Mucosa of descending colon (tissue), 3 donors: Measurements from ENCODE around the gene ARHGAP6. TPM values are rescaled to one million over a fixed set of nuclear protein-coding genes. Genes with fewer than 3 reads are reported as not detected.

ENCODE experiments used
- ATAC-seq: fragments of 200-7000 bp; cut with Tn5 transposase; one replicate; pipeline ENCODE4 v1.9.1; 2020; ENCODE audit warnings: mild to moderate bottlenecking, moderate library complexity
- DNase-seq, 3 donors: peaks; one replicate each; pipeline ENCODE4 v3.0.0-alpha.2; 2020
- H3K36me3 ChIP-seq: fragments of 200-600 bp; one replicate; pipeline ENCODE4 v1.8.0; 2021; ENCODE audit warnings: low read depth, mild to moderate bottlenecking
- H3K4me1 ChIP-seq: fragments of 200-600 bp; one replicate; pipeline ENCODE4 v1.8.0; 2021; ENCODE audit warnings: low read depth, mild to moderate bottlenecking
- H3K4me3 ChIP-seq: fragments of 200-600 bp; one replicate; pipeline ENCODE4 v1.8.0; 2021; ENCODE audit warnings: mild to moderate bottlenecking
- H3K9me3 ChIP-seq: fragments of 200-600 bp; one replicate; pipeline ENCODE4 v1.8.0; 2021; ENCODE audit warnings: mild to moderate bottlenecking
- CTCF ChIP-seq: fragments of 200-600 bp; IDR thresholded peaks from one replicate; pipeline ENCODE4 v1.8.0; 2022; ENCODE audit warnings: antibody characterized with exemption, mild to moderate bottlenecking
- intact Hi-C, 2 donors: fragments of 100-400 bp; cut with DNase I in 1 of 2; cut with micrococcal nuclease in 1 of 2; formaldehyde crosslinking; loops; one replicate each; pipeline versions ENCODE4 v1.11.0 to v1.11.1; 2022; cut with DNase I, micrococcal nuclease
- total RNA-seq, 3 donors: library from RNA; stranded (reverse); fragmentation: NEBNext Ultra II Directional in 2 of 3; extraction: Animal tissue kit (Norgen Biotek cat#: 25700) in 2 of 3; gene quantifications; one replicate each; pipeline versions ENCODE4 v1.2.1 to v1.2.4, GENCODE V29; 2021 to 2023
- donor health status: DM: no; HTN: no; CAD: no; lungs with moderate emphysema.
- donor health status: DM: no; HTN: no; CAD: no.
- donor health status: DM: no; HTN: yes; CAD: no.

Gene ARHGAP6
- total RNA-seq, 3 donors from 2014 or later = 2.2 to 41.5 (median 4.4) TPM

GRCh38 chrX:11386001-11386523 lies 279.7 kb downstream of the ARHGAP6 start:
- peak in 1 of 3 donors; percentile 21 for DNase-seq
- Histone ChIP-seq H3K9me3 (no peaks in the 10 kb centered on the region), H3K4me3 (no peak overlapping the region), H3K4me1 (no peaks in the 10 kb centered on the region), H3K36me3 (no peaks in the 10 kb centered on the region)
- no peak for TF ChIP-seq CTCF
- ATAC-seq = peak; percentile 32
- intact Hi-C loops = no loop called here

GRCh38 chrX:11382930-11383329 lies 282.8 kb downstream of the ARHGAP6 start:
- no peak for DNase-seq
- no peak for ATAC-seq
- Histone ChIP-seq H3K36me3 (no peaks in the 10 kb centered on the region), H3K4me1 (no peaks in the 10 kb centered on the region), H3K9me3 (no peaks in the 10 kb centered on the region), H3K4me3 (no peak overlapping the region)
- no peak for TF ChIP-seq CTCF
- intact Hi-C loops = no loop called here

- intact Hi-C loops = no loop called here
- Histone ChIP-seq H3K4me3 (no peak overlapping the region), H3K9me3 (no peaks in the 10 kb centered on the region), H3K4me1 (no peaks in the 10 kb centered on the region), H3K36me3 (no peaks in the 10 kb centered on the region)
- peak; percentile 11 for TF ChIP-seq CTCF
- peak; percentile 74 for ATAC-seq
- peak in 1 of 3 donors; percentile 46 for DNase-seq
These were observed 284.3 kb downstream of the ARHGAP6 start for GRCh38 chrX:11381464-11381863.

- Histone ChIP-seq H3K4me1 (no peaks in the 10 kb centered on the region), H3K9me3 (no peaks in the 10 kb centered on the region), H3K4me3 (no peak overlapping the region), H3K36me3 (no peaks in the 10 kb centered on the region)
- DNase-seq = no peak
- intact Hi-C loops = no loop called here
- no peak for TF ChIP-seq CTCF
- ATAC-seq = no peak
These were observed 285.4 kb downstream of the ARHGAP6 start for GRCh38 chrX:11380187-11380844.

GRCh38 chrX:11376163-11376562 lies 289.6 kb downstream of the ARHGAP6 start:
- H3K9me3 ChIP-seq = no peaks in the 10 kb centered on the region
- ATAC-seq (no peak), DNase-seq (no peak)
- no peaks in the 10 kb centered on the region for H3K4me1 ChIP-seq
- no peak for TF ChIP-seq CTCF
- no peak overlapping the region for H3K4me3 ChIP-seq
- intact Hi-C loops = no loop called here
- H3K36me3 ChIP-seq = no peaks in the 10 kb centered on the region
